Body of pancreas (tissue), 4 donors: ENCODE results near the gene ANTXR1.

Experiments
- POLR2A ChIP-seq, 3 donors: fragments of 450-650 bp; IDR thresholded peaks; one replicate each; pipeline ENCODE4 v1.6.1; 2016; ENCODE audit warnings: antibody characterized with exemption in 3 of 3, mild to moderate bottlenecking in 2 of 3
- TF ChIP-seq, protein P1 (sequence below), 7 experiments: fragments of 450-650 bp in 4 of 7; fragments of 200-600 bp in 3 of 7; sonication (generic) in 3 of 7; IDR thresholded peaks; one replicate each; pipeline ENCODE4 v1.5.1; 2016 to 2019; ENCODE audit warnings: antibody characterized with exemption in 7 of 7

DNA sequence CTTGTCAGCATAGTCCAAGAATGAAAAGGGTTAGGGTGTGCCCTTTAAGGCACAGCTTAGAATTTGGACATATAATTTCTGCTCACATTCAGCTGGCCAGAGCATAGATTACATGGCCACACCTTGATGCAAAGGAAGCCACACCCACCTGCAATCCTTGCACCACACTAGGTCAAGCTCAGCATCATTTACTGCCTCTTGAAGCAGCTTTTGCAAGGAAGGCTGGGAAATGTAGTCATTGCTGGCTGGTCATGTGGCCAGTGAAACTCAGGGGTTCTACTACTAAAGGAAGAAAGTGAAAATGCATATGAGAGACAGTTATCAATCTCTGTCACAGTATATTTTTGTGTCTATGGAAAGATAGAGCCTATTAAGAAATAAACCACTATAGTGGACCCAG is 214.7 kb downstream of the ANTXR1 start:
- TF ChIP-seq, protein P1, sequence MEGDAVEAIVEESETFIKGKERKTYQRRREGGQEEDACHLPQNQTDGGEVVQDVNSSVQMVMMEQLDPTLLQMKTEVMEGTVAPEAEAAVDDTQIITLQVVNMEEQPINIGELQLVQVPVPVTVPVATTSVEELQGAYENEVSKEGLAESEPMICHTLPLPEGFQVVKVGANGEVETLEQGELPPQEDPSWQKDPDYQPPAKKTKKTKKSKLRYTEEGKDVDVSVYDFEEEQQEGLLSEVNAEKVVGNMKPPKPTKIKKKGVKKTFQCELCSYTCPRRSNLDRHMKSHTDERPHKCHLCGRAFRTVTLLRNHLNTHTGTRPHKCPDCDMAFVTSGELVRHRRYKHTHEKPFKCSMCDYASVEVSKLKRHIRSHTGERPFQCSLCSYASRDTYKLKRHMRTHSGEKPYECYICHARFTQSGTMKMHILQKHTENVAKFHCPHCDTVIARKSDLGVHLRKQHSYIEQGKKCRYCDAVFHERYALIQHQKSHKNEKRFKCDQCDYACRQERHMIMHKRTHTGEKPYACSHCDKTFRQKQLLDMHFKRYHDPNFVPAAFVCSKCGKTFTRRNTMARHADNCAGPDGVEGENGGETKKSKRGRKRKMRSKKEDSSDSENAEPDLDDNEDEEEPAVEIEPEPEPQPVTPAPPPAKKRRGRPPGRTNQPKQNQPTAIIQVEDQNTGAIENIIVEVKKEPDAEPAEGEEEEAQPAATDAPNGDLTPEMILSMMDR (IDR thresholded peaks at IDR 0.05) = no peak
- no peak for TF ChIP-seq POLR2A (IDR thresholded peaks at IDR 0.05)
